LNCaP clone FGC (cell line): Measurements from ENCODE around the gene SCAP.

ENCODE experiments used
- DNase-seq: peaks from one replicate; pipeline ENCODE4 v3.0.0-alpha.2; 2011; ENCODE audit warnings: low read depth
- H3K4me3 ChIP-seq: 2 replicates; pipeline ENCODE4 v1.5.1; 2011; ENCODE audit warnings: mild to moderate bottlenecking, low read depth, low read length, control low read depth
- TF ChIP-seq, protein P1 (sequence below): IDR thresholded peaks from 2 replicates; pipeline ENCODE4 v1.5.1; 2012; ENCODE audit warnings: mild to moderate bottlenecking; ENCODE audit not compliant: control insufficient read depth, insufficient read depth; ENCODE audit errors: extremely low read depth

SCAP gene

DNA sequence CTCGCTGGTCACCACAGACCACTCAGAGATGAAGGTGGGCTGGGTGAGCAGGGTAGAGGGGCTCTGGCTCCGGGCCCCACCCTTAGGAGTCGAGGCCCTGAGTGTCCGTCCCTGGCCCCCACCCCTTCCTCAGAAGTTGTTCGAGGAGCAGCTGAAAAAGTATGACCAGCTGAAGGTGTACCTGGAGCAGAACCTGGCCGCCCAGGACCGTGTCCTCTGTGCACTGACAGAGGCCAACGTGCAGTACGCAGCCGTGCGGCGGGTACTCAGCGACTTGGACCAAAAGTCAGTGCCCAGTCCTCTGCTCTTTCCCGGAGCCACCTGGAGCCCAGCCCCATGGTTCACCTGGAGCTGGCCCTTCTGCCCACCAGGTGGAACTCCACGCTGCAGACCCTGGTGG lies 66.5 kb downstream of the SCAP start:
- H3K4me3 ChIP-seq = no peak overlapping the region
- TF ChIP-seq, protein P1, sequence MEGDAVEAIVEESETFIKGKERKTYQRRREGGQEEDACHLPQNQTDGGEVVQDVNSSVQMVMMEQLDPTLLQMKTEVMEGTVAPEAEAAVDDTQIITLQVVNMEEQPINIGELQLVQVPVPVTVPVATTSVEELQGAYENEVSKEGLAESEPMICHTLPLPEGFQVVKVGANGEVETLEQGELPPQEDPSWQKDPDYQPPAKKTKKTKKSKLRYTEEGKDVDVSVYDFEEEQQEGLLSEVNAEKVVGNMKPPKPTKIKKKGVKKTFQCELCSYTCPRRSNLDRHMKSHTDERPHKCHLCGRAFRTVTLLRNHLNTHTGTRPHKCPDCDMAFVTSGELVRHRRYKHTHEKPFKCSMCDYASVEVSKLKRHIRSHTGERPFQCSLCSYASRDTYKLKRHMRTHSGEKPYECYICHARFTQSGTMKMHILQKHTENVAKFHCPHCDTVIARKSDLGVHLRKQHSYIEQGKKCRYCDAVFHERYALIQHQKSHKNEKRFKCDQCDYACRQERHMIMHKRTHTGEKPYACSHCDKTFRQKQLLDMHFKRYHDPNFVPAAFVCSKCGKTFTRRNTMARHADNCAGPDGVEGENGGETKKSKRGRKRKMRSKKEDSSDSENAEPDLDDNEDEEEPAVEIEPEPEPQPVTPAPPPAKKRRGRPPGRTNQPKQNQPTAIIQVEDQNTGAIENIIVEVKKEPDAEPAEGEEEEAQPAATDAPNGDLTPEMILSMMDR = no peak
- DNase-seq = no peak

DNA sequence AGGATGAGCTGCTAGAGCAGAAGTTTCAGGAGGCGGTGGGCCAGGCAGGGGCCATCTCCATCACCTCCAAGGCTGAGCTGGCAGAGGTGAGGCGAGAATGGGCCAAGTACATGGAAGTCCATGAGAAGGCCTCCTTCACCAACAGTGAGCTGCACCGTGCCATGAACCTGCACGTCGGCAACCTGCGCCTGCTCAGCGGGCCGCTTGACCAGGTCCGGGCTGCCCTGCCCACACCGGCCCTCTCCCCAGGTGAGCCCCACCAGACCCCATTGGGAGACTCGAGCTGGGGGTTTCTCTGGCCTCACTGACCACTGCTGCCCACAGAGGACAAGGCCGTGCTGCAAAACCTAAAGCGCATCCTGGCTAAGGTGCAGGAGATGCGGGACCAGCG lies 66.9 kb downstream of the SCAP start:
- no peak overlapping the region for H3K4me3 ChIP-seq
- TF ChIP-seq, protein P1 = no peak
- no peak for DNase-seq

DNA sequence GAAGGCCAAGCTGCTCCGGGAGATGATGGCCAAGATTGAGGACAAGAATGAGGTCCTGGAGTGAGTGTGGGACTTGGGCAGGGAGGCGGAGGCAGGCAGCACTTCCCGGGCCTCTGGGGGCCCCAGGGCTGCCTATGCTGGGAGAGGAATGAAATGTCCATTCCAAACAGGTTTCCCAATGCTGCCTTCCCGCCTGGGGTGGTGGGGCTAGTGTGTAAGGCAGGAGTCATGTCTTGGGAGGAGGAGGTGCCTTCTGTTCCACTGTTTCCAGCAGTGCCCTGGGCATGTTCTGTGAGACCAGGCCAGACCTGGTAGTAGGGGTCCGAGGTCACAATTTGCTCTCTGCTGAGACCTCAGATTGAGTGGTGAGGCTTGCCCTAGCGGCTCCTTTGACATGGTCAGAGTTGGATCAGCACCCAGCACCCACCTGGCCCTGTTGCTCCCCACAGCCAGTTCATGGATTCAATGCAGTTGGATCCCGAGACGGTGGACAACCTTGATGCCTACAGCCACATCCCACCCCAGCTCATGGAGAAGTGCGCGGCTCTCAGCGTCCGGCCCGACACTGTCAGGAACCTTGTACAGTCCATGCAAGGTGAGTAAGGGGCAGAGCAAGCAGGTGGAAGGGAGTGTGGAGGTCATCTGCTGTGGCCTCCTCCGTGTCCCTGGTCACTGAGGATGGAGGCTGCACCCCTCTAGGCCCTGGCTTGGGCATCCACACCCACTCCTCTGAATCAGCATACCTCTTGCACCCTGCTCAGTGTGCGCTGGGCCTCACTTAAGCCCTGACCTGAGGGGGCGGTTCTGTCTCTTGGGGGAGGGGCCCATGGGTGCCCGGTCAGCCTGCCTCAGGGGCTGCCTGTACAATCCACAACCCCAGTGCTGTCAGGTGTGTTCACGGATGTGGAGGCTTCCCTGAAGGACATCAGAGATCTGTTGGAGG lies 67.6 kb downstream of the SCAP start:
- H3K4me3 ChIP-seq = no peak overlapping the region
- TF ChIP-seq, protein P1 = no peak
- no peak for DNase-seq

DNA sequence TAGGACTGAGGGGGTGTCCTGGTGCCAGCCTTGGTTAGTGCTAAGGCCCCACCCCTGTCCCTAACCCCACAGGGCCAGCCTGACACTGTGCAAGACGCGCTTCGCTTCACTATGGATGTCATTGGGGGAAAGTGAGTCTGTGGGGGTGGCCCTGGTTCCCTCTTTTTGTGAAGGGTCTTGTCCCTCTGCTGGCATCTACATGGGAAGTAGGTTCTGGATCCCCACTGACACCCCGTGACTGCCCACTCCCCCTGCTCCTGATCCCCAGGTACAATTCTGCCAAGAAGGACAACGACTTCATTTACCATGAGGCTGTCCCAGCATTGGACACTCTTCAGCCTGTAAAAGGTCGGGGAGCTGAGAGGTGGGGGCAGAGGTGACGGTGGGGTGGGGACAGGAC lies 68.5 kb downstream of the SCAP start:
- TF ChIP-seq, protein P1 = no peak
- H3K4me3 ChIP-seq = no peak overlapping the region
- no peak for DNase-seq

DNA sequence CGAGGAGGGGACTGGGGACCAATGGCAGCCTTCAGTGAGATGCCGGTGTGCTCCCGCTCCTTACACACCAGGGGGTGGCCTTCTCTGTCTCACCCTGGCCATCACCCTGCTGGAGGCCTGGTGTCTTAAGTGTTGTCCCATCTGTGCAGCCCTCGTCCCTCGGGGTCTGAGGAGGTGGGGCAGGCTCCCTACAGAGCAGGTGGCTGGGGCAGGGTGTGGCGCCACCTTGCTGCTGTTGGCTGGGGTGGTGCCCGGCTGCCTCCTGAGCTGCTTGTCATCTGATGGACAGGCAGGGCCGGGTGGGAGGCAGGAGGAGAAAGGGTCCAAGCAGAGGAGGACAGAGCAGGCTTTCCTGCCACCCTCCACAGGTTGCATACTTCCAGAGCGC lies 69.0 kb downstream of the SCAP start:
- TF ChIP-seq, protein P1 = no peak
- H3K4me3 ChIP-seq = no peak overlapping the region
- DNase-seq = no peak

DNA sequence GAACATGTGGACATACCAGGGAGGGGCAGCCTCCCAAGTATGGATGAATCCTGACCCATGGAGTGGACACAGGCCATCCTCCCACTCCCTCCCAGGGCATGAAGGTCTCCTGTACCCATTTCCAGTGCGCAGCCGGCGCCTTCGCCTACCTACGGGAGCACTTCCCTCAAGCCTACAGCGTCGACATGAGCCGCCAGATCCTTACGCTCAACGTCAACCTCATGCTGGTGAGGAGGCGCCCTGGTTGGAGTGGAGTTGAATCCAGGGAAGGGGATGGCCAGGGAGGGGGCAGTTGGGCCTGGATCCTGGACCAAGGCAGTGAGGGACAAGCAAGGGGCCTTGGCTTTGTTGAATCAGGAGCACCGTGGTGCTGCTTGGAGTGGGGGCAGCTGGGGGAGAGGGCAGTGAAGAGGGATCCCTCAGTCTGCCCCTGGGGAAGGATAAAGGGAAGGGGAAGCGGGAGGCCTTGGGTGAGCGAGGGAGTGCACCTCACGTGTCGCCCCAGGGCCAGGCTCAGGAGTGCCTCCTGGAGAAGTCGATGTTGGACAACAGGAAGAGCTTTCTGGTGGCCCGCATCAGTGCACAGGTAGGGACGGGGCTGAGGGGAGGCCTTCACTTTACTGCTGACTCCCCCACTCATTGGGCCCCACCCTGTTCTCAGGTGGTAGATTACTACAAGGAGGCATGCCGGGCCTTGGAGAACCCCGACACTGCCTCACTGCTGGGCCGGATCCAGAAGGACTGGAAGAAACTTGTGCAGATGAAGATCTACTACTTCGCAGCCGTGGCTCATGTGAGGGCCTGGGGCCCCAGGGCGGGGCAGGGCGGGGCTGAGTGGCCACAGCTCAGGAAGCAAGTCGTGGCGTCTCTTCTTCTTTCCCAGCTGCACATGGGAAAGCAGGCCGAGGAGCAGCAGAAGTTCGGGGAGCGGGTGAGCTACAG lies 69.7 kb downstream of the SCAP start:
- no peak overlapping the region for H3K4me3 ChIP-seq
- DNase-seq = no peak
- TF ChIP-seq, protein P1 = no peak
